ENCODE measurements around the gene AOAH.
"Not testable (repeated sequence)": the region's sequence is repeated elsewhere in the genome, so short reads cannot be mapped to it uniquely, and the experiment has no call there.

GRCh38 chr7:36504216-36504615 is 220.1 kb downstream of the AOAH start:
- not testable (repeated sequence) for TF ChIP-seq CTCF (IDR thresholded peaks at IDR 0.05; ENCODE audit: extremely low read depth in 1 of 2, insufficient read depth in 1 of 2, low read depth in 1 of 2, low read length in 2 of 2); EZH2 (IDR thresholded peaks at IDR 0.05; ENCODE audit: borderline replicate concordance, low read depth, low read length, severe bottlenecking); POLR2A (IDR thresholded peaks at IDR 0.05; ENCODE audit: low read depth, low read length); POLR2AphosphoS5 (IDR thresholded peaks at IDR 0.05; ENCODE audit: insufficient read depth, low read depth, low read length); MYC (IDR thresholded peaks at IDR 0.05; ENCODE audit: low read depth, low read length); FOS (IDR thresholded peaks at IDR 0.05; ENCODE audit: borderline replicate concordance, insufficient read depth, low read length)

Measured in endothelial cell of umbilical vein (primary cell).